Measurements from ENCODE around the gene CD44.

Gene CD44

DNA sequence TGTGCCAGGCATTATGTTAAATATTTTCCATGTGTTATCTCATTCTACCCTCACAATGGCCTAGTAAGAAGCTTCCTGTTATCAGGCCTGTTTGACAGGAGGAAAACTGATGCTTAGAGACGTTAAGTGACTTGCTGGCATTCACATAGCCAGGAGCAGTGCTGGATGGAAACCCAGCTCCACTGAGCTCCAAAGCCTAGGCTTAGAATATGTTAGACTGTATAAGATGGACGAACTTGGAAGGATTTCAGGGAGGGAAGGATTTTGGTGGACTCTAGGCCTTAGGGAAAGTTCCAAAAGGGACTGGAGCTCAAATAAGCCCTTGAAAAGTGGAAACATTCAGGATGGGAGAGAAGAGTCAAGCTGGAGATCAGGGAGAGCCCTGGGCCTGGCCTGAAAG is 2.1 kb downstream of the CD44 start:
- DNase-seq, result no peak

DNA sequence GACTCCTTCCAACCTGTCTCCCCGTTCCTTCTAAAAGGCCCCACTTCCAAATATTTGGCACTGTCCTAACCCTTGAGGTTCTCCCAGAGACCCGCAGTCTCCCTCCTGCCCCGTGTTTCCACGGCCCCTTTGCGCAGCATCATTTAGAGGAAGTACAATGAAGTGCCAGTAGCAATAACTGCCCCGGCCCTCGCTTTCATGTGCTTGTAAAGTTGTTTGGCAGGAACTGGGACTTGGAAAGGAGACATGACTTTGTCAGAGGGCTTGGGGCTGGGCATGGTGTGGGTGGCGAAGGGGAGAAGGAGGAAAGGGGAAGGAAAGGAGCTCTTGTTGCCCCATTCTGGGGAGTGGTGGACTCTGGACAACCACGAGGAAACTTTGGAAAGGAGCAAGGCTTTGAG is 2.6 kb downstream of the CD44 start:
- no peak for DNase-seq

DNA sequence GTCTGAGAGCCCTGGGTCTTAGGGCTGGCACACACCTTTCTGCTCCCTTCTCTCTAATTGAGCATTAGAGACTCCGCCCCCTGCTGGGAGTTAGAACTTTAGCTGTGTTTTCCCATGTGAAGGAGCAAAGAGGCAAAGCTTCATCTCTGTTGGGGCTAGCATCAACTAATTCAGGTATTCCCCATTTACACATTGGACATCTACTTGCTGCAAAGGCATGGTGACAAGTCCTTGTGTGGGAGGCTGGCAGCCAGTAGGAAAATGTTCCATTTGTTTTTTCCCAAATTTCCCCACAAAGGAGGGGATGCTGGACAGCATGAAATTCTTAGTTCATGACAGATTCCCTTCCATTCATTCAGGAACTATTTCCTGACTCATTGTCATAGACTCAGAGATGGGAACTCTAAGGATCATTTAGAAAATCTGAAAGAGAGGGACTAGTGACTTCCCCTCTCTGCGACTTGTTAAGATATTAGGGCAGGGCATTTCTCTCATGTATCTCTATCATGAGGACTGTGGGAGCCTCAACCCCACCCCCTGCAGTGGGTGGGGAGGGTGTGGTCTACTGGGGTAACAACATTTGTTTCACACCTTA is 3.6 kb downstream of the CD44 start:
- no peak for DNase-seq

DNA sequence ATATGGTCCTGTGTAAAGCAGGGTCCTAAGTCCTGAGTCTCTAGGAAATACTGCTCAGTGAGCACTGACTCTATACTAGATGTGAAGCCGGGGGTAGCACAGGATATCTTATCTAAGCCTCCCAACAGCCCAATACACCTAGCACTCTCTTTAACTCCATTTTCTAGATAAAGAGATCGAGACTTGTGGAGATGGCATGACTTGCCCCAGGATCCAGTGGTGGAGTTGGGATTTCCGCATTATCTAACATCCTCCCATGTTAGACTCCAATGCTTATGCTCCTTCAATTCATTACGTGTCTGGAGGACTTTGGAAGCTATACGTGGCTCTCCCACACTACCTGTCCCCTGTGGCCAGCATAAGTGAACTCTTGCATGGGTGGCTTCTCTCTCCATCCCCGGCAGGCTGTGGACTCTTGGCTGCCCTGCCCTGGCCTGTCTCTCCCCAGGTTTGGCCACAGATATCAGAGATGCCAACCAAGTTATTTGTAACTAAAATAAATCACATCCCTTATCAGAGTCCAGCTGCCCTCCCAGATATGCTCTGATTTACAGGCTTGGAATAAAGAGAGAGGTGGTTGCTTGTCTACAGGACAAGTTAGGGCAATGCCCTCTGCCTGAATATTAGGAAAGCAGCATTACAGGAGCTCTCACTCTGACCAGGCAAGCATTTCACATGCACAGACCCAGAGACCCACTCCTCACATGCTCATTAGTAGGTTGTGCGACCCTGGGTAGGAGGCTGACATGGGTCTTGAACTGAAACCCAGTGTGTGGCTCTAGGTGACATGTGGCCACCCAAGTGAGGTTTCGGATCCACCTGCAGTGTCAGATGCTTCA is 4.5 kb downstream of the CD44 start:
- no peak for DNase-seq

DNA sequence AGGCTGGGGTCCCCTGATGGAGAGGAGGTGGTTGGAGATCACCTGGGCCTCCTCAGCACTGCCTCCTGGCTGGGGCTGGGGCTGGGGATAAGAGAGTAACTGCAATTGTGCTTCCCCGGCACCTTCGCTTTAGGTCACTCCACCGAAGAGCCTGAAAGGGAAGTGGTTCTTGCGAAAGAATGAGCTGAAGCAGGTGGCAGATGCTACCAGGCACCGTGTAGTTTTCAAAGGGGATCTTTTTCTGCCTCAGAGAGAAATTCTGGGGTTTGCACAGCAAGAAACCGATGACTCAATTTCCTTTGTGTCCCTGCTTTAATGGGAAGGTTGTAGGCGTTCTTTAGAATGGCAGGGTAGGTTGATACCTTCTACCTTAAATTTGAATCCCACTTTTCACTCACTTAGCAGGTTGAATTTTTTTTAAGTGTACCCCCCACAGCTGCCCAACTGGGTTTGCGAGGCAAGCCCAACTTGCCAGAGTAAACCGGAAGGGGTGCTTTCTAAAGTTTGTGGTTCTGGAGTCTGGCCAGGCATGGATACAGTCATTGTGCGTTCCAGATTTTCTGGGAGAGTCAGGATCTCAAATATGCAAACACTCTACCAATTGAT is 5.3 kb downstream of the CD44 start:
- DNase-seq, result no peak

DNA sequence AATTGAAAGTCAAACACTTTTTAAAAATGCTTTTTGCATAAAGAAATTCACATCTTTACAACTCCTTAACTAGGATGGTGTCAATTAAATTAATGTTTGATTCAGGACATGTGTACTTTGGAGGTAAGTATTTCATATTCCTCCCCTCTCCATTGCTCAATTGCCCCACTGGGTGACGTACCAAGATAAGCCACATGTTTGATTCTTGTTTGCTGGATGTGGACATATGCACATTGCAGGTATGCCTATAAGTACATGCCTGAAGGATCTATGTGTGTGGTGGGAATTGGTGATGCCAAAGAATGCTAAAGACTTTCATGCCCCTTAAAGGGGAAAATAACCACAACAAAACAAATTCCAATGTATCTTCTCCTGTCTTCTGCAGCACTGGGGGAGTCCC is 5.8 kb downstream of the CD44 start:
- DNase-seq, result no peak

DNA sequence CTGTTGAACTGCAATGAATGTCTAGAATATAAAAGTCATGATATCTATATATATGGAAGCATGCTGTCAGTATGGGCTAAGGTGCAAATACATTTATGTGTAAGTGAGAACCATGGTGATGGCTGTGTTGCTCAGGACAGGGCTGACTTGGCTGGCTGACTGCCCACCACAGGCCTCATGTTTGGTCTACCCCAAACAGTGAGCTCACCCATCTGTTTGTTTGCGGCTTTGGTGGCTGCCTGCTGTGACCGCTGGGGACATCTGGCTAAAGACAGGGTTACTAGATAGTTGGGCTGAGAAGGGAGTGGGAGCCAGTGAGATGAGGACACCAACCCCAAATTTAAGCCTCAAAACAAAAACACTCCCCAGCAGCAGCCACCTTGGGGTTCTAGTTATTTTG is 6.3 kb downstream of the CD44 start:
- no peak for DNase-seq

DNA sequence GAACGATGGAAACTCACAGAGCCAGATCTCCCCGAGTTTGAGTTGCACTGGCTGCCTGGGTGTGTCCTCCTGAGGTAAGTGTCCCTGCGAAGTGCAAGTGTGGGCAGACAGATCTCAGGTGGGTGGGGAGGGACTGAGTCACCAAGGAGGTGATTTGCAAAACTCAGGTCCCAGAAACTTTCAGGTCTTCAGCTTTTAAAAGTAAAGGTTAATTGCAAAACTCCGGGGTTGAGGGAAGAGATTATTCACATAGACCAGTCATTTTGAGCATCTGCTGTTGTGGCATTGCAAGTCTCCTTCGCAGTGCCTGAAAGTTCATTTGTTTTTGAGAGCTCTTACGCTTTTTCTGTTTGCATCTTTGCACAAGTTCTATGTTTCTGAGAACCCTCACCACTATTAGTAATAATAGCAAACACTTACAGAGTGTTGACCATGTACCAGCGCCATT is 7.1 kb downstream of the CD44 start:
- no peak for DNase-seq

DNA sequence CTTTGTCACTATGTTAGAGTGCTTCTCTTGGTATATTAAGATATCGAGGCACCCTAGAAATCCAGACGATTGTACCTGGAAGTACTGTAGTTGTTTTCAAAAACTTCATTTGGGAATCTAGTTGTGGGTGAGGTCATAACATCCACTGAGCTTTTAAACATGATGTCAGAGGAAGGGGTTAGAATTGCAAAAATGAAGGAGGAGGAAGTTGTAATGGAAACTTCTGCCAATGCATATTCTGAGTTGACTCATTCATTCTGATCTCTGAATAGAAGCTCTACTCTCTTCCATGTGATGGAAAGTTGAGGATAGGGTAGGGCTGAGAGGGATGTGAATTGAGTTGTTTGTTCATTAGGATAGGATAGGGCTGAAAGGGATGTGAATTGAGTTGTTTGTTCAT is 7.7 kb downstream of the CD44 start:
- no peak for DNase-seq

DNA sequence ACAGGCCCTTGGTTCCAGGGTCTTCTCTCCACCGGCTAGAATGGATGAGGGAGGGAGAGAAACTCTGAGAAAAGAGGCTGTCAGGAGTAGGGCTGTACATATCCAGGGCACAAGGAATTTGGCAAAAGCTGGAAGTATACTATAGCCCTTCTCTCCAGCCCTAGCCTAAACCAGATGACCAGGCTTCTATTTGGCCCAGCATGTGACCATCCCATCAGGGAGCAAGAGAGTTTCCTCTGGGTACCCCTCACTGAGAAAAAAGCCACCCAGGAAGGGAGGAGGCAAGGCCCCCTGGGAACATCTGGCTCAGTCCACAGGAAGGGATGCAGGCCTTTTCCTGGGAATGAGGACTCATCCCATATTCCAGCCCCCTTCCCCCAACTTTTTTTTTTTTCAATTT is 8.3 kb downstream of the CD44 start:
- no peak for DNase-seq

DNA sequence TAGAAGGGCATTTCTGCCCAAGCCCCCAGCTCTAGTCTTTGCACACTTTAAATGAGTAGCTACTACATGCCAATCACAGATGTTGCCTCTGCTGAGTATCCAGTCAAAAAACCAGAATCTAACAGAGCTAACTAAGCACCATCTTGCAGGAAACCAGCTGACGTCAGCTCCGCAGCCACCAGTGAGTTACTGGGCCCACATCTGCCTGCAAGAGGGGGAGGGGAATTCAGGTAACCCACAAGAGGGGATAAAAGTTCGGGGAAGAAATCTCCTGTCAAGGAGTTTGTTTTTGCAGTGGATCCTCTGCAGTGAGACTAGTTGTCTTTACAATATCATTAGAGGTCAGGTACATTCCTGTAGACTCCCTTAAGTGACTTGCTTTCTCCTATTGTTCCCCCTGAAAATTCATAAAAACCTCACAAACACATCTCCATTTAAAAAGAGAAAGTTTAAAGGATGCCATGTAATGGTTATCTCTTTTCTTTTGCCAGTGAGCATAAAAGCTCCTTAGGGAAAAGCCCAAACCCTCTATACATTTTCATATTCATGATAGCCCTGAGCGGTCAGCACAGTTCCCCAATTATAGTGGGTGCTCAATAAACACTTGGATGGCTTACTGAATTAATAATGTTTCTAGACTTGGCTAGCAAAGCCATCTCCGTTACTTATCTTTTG is 9.3 kb downstream of the CD44 start:
- DNase-seq, result no peak

DNA sequence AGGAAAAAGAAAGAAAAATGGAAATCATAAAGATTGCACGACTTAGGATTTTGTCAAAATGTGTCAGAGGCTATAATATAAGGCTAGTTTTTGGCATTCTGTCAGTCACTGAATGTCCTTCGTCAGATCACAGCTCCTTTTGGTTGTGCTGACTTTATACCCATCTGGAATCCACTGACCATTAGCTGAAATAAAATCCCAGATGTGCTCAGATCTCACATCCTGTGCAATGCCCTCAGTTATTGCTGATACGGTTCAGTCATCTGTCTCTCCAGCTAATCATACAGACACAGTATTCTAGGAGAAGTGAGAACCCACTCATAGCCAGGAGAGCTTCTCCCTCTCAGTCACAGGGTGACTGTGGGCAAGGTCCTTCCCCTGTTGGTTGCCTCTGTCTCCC is 11.5 kb downstream of the CD44 start:
- no peak for DNase-seq

DNA sequence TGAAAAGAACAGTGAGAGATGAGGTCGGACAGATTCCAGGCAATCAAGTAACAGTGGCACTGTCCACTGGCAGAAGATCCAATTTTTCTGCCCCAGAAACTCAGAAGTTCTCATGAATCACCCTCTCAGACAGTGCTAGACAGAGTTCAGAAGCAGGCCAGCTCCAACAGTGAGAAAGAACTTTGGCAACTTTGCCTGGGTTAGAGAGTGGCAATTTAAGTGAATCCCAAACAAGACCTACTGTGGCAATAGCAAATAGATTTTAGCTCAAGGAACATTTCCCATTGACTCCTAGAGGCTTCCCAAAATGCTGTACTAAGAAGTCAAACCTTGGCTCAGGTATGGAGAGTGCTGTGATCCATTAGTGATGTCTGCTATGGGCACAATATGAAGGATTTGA is 12.3 kb downstream of the CD44 start:
- no peak for DNase-seq

DNA sequence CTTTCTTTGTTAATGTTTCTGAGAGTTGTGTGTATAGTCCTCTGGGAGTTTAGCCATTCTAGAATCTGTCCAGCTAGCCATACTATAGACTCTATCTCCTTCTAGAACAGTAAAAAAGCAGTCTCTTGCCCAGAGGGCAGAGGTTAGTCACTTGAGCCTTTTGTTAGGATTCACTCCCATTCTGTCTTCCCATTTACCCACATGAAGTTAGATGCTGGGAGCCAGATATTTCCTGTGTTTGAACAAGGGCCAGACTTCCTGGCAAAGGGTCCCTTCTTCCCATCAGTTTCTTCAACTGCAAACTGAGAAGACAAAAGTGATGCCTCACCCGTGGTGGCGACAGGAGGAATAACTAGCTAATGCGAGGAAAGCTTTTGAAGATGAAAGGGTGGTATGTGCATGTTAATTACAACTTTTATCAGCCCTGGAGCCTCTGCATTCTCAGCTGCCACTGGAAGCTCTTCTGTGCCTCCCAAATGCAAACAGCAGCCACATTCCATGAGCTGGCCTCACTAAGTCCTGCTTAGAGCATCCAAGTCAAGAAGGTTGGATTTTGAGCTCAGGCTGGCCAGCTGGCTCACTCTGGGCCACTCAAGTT is 12.8 kb downstream of the CD44 start:
- DNase-seq, result no peak

DNA sequence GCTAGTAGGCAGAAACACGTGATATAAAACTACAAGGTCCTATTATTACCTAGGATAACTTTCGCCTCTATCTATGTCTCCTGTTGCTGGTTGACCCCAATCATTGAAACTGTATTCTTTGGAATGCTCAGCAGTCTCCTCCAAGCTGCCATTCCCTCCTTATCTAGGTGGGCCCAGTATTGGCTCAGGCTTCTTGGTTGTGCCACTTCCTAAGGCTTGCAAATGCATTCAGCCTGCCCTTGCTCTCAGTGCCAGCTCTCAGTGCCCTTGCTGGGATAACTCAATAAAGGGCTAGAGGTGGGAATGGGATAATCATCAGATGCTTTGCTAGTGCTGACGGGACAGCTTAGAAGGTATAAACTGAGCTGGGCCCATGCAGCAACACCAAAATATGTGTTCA is 13.6 kb downstream of the CD44 start:
- DNase-seq, result no peak

DNA sequence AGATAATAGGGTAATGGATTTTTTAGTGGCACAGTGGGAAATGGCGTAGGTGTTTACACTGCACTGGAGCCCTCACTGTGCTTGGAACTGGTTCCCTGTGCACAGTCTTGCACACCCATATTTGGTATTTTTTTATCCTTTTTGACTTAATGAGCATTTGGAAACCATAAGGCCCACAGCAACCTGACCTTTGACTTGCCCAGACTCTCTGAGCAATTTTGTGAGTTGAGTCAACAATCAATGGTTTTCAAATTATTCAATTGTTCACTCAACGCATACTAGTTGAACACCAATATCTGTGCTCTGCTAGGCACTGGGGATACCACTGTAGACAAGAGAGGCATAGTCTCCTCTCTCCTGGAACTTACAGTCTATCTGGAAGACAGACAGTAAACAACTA is 14.3 kb downstream of the CD44 start:
- no peak for DNase-seq

DNA sequence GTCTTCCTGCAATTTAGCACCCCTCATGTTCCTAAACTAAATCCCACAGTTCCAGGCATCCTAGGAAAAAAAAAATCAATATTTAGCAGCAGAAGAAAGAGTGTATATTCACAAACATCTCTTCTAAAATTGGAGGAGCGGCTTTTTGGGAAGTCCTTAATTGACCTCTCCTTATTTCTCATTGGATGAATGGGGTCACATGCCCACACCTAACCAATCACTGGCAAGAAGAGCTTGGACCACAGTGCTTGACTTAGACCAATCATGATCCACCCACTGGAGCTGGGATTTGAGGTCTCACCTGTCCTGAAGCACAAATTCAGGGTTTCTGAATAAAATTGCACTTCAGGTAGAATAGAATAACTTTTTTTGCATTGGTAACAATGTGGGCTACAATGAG is 16.0 kb downstream of the CD44 start:
- DNase-seq, result no peak

DNA sequence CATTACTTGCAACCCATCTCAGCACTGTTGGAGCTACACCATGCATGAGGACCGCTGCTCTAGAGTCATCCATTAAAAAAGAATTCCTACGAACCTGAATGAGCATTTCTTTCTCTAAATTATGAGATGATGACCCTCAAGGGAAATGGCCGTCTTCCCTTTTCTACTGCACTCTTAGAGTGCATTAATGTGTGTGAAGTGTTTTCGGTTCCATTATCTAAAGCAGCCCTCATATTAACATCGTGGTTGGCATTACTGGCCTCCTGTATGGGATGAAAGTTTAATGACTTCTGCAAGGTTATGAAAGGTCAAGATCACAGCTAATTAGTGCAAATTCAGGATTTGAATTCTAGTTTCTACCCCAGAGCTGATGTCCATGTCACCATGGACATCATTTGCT is 16.7 kb downstream of the CD44 start:
- no peak for DNase-seq

DNA sequence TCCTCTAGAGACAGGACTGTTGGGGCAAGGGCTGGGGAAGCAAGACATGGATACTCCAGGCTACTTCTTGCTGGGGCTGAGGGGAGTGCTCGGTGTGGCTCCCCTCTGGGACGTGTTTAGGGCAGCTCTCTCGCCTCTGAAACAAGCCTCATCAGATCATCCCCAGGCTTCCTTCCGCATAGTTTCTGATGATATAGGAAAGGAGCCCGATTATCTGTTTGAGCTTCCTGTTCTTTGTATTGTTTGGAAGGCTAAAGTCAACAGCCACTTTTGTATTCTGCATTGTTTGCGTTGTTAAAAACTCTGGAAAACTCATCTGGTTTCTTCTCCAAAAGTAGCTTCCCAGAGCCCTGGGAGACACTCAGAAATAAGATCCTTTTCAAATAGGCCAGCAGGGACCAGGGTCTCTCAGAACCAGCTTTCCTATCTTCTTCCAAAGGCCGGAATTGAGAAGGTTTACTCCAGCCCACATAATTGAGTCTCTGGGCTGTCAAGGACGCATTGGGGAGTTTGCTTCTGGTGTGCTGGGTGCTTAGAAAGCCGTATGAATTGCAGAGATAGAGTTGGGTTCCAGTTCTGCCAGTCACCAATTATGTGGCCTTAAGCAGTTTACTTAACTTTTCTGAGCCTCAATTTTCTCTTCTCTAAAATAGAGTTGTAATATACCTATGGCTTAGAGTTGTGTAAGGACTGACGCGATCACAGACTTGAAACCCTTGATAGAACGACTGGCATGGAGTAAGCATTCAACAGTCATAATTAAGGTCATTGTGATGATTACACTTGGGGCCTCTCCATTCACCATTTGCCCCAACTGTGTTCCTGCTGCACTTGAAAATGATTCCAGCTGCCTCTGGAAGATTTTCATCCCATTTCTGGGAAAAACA is 19.1 kb downstream of the CD44 start:
- no peak for DNase-seq

DNA sequence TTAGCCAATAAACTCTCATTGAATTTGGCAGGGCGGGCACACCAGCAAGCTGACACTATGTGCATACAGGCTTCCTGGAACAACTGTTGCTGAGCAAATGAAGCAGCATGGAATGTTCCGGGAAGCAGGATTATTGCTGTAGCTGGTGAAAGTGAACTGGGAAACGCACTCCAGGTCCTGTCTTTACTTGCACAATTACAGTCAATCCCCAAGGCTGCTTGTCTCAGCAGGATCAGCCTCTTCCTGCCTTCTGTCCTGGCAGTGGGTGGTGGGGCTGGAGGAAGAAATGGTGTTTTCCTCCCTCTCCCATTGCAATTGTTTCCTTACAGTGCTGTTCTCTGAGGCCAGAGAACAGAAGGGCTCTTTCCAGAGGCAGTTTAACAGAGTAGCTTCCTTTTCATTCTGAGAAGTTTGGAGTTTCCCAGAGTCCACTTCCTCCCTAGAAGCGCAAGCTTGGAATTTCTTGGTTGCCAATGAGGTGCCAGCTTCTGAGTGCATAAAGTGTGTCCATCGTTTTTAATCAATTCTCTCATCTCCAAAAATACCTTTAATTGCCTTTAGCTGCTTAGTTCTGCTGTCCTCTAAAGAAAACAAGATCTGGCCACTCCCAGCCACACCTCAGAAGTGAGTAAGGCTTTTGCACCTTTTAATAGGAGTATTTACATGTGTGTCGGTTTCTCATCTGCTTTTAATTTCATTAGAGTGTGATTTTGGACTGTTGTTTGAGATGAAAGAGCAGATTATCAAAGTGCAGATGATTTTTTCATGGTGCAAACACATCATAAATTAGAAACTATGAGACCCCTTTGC is 19.9 kb downstream of the CD44 start:
- no peak for DNase-seq

DNA sequence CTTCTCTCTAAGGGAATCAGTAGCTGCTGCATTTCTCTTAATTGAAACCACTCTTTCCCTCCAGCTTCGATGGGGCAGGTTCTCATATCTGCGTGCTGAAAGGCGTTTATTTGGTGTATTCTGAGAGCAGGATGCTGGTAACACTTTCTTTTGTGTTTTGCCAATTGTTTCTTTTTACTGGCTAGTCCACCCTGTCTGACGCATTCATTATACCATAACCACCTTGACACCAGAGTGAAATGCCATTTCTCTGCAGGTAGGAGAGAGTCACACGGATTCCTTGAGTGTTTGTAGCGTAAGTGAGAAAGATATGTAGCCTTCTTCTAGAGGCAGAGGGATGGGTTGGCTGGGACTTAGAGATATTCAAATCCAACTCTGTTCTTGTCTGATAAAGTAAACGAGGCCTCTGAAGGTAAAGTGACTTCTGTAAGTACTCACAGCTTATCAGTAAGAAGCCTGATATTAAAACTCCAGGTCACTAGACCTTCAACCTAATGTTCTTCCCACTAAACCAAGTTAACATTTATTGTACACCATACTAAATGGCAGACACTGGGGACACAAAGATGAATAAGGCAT is 21.4 kb downstream of the CD44 start:
- no peak for DNase-seq
